ENCODE results near the gene HOXD10.

The HOXD10 gene

GRCh38 chr2:176142281-176142680 is 25.7 kb downstream of the HOXD10 start:
- H3K4me3 ChIP-seq (ENCODE audit: control insufficient read depth, low read depth, low read length): no peak overlapping the region
- no peak for DNase-seq (ENCODE audit: low read depth)
- no peak for TF ChIP-seq CTCF (IDR thresholded peaks at IDR 0.05; ENCODE audit: control insufficient read depth, insufficient read depth, low read depth, low read length, missing control alignments)

- TF ChIP-seq CTCF (IDR thresholded peaks at IDR 0.05; ENCODE audit: control insufficient read depth, insufficient read depth, low read depth, low read length, missing control alignments): no peak
- DNase-seq (ENCODE audit: low read depth): no peak
- H3K4me3 ChIP-seq (ENCODE audit: control insufficient read depth, low read depth, low read length): no peak overlapping the region
Measured at GRCh38 chr2:176145085-176145969, 28.7 kb downstream of the HOXD10 start.

- no peak for DNase-seq (ENCODE audit: low read depth)
- no peak for TF ChIP-seq CTCF (IDR thresholded peaks at IDR 0.05; ENCODE audit: control insufficient read depth, insufficient read depth, low read depth, low read length, missing control alignments)
- H3K4me3 ChIP-seq (ENCODE audit: control insufficient read depth, low read depth, low read length): no peak overlapping the region
Measured at GRCh38 chr2:176146101-176146500, 29.5 kb downstream of the HOXD10 start.

- no peak for TF ChIP-seq CTCF (IDR thresholded peaks at IDR 0.05; ENCODE audit: control insufficient read depth, insufficient read depth, low read depth, low read length, missing control alignments)
- no peak for DNase-seq (ENCODE audit: low read depth)
- H3K4me3 ChIP-seq (ENCODE audit: control insufficient read depth, low read depth, low read length): no peak overlapping the region
Measured at GRCh38 chr2:176146645-176147044, 30.1 kb downstream of the HOXD10 start.

- no peak for TF ChIP-seq CTCF (IDR thresholded peaks at IDR 0.05; ENCODE audit: control insufficient read depth, insufficient read depth, low read depth, low read length, missing control alignments)
- no peak for DNase-seq (ENCODE audit: low read depth)
- no peak overlapping the region for H3K4me3 ChIP-seq (ENCODE audit: control insufficient read depth, low read depth, low read length)
Measured at GRCh38 chr2:176147210-176147799, 30.7 kb downstream of the HOXD10 start.

- no peak for TF ChIP-seq CTCF (IDR thresholded peaks at IDR 0.05; ENCODE audit: control insufficient read depth, insufficient read depth, low read depth, low read length, missing control alignments)
- no peak for DNase-seq (ENCODE audit: low read depth)
- no peak overlapping the region for H3K4me3 ChIP-seq (ENCODE audit: control insufficient read depth, low read depth, low read length)
Measured at GRCh38 chr2:176147800-176148496, 31.4 kb downstream of the HOXD10 start.
